IPS-18a (cell line): ENCODE measurements around the gene FBXO42.
"Not testable (repeated sequence)": the region's sequence is repeated elsewhere in the genome, so short reads cannot be mapped to it uniquely, and the experiment has no call there.

Experiments used
- H3K27ac ChIP-seq: one replicate; pipeline ENCODE4 v1.5.1; 2013; ENCODE audit warnings: low read length
- H3K27me3 ChIP-seq: one replicate; pipeline ENCODE4 v1.6.1; 2013; ENCODE audit warnings: mild to moderate bottlenecking, low read length; ENCODE audit not compliant: control insufficient read depth, insufficient read depth
- H3K36me3 ChIP-seq: one replicate; pipeline ENCODE4 v1.6.1; 2013; ENCODE audit warnings: low read depth, low read length; ENCODE audit not compliant: control insufficient read depth
- H3K4me1 ChIP-seq: one replicate; pipeline ENCODE4 v1.6.1; 2013; ENCODE audit warnings: low read depth, low read length; ENCODE audit not compliant: control insufficient read depth
- H3K4me3 ChIP-seq: one replicate; pipeline ENCODE4 v1.5.1; 2013; ENCODE audit warnings: low read length
- H3K9ac ChIP-seq: one replicate; pipeline ENCODE4 v1.6.1; 2013; ENCODE audit warnings: mild to moderate bottlenecking, low read length, moderate library complexity
- H3K9me3 ChIP-seq: one replicate; pipeline ENCODE4 v1.6.1; 2013; ENCODE audit warnings: low read depth, low read length; ENCODE audit not compliant: control insufficient read depth

The FBXO42 gene

GRCh38 chr1:16343276-16343675 is 9.0 kb downstream of the FBXO42 start:
- not testable (repeated sequence) for H3K27ac ChIP-seq, H3K36me3 ChIP-seq, H3K27me3 ChIP-seq, H3K4me3 ChIP-seq, H3K9ac ChIP-seq, H3K9me3 ChIP-seq, H3K4me1 ChIP-seq

- Histone ChIP-seq H3K36me3 (no peaks in the 10 kb centered on the region), H3K4me1 (peaks cover 3% of the 10 kb centered on the region), H3K27ac (no peak overlapping the region), H3K9ac (no peak overlapping the region), H3K27me3 (no peaks in the 10 kb centered on the region), H3K9me3 (no peaks in the 10 kb centered on the region), H3K4me3 (no peak overlapping the region)
Observed at GRCh38 chr1:16342331-16343062, 9.8 kb downstream of the FBXO42 start.

GRCh38 chr1:16340673-16341072 is 11.6 kb downstream of the FBXO42 start:
- H3K4me1 ChIP-seq = peaks cover 3% of the 10 kb centered on the region
- H3K27ac ChIP-seq = no peak overlapping the region
- H3K36me3 ChIP-seq = no peaks in the 10 kb centered on the region
- H3K27me3 ChIP-seq = no peaks in the 10 kb centered on the region
- no peak overlapping the region for H3K4me3 ChIP-seq
- H3K9me3 ChIP-seq = no peaks in the 10 kb centered on the region
- H3K9ac ChIP-seq = no peak overlapping the region

- Histone ChIP-seq H3K4me1 (peaks cover 3% of the 10 kb centered on the region), H3K27me3 (no peaks in the 10 kb centered on the region), H3K27ac (no peak overlapping the region), H3K36me3 (no peaks in the 10 kb centered on the region), H3K4me3 (no peak overlapping the region), H3K9ac (no peak overlapping the region), H3K9me3 (no peaks in the 10 kb centered on the region)
Observed at GRCh38 chr1:16338961-16339360, 13.3 kb downstream of the FBXO42 start.

GRCh38 chr1:16334655-16335340 is 17.5 kb downstream of the FBXO42 start:
- Histone ChIP-seq H3K36me3 (no peaks in the 10 kb centered on the region), H3K27me3 (no peaks in the 10 kb centered on the region), H3K9ac (no peak overlapping the region), H3K4me3 (no peak overlapping the region), H3K9me3 (no peaks in the 10 kb centered on the region), H3K27ac (no peak overlapping the region), H3K4me1 (no peaks in the 10 kb centered on the region)

- no peak overlapping the region for H3K9ac ChIP-seq
- H3K4me1 ChIP-seq = no peaks in the 10 kb centered on the region
- H3K9me3 ChIP-seq = no peaks in the 10 kb centered on the region
- no peak overlapping the region for H3K27ac ChIP-seq
- H3K4me3 ChIP-seq = no peak overlapping the region
- H3K27me3 ChIP-seq = no peaks in the 10 kb centered on the region
- peaks cover 3% of the 10 kb centered on the region for H3K36me3 ChIP-seq
Observed at GRCh38 chr1:16326833-16327404, 25.4 kb downstream of the FBXO42 start.

- Histone ChIP-seq H3K4me3 (no peak overlapping the region), H3K27me3 (no peaks in the 10 kb centered on the region), H3K9me3 (no peaks in the 10 kb centered on the region), H3K4me1 (no peaks in the 10 kb centered on the region), H3K27ac (no peak overlapping the region), H3K36me3 (peaks cover 3% of the 10 kb centered on the region), H3K9ac (no peak overlapping the region)
Observed at GRCh38 chr1:16324456-16324890, 27.8 kb downstream of the FBXO42 start.

- Histone ChIP-seq H3K36me3 (no peaks in the 10 kb centered on the region), H3K4me3 (no peak overlapping the region), H3K9ac (no peak overlapping the region), H3K9me3 (no peaks in the 10 kb centered on the region), H3K27me3 (no peaks in the 10 kb centered on the region), H3K4me1 (no peaks in the 10 kb centered on the region), H3K27ac (no peak overlapping the region)
Observed at GRCh38 chr1:16321176-16321867, 31.0 kb downstream of the FBXO42 start.

- Histone ChIP-seq H3K27me3 (no peaks in the 10 kb centered on the region), H3K9me3 (no peaks in the 10 kb centered on the region), H3K27ac (no peak overlapping the region), H3K4me1 (no peaks in the 10 kb centered on the region), H3K9ac (no peak overlapping the region), H3K4me3 (no peak overlapping the region), H3K36me3 (peaks cover 8% of the 10 kb centered on the region)
Observed at GRCh38 chr1:16318555-16318954, 33.7 kb downstream of the FBXO42 start.

GRCh38 chr1:16315437-16315836 is 36.8 kb downstream of the FBXO42 start:
- no peak overlapping the region for H3K4me3 ChIP-seq
- H3K36me3 ChIP-seq = peaks cover 22% of the 10 kb centered on the region
- no peaks in the 10 kb centered on the region for H3K4me1 ChIP-seq
- no peak overlapping the region for H3K9ac ChIP-seq
- no peaks in the 10 kb centered on the region for H3K27me3 ChIP-seq
- H3K27ac ChIP-seq = no peak overlapping the region
- H3K9me3 ChIP-seq = no peaks in the 10 kb centered on the region

- Histone ChIP-seq H3K4me3 (no peak overlapping the region), H3K9me3 (no peaks in the 10 kb centered on the region), H3K27ac (no peak overlapping the region), H3K4me1 (no peaks in the 10 kb centered on the region), H3K36me3 (peaks cover 24% of the 10 kb centered on the region), H3K27me3 (no peaks in the 10 kb centered on the region), H3K9ac (no peak overlapping the region)
Observed at GRCh38 chr1:16307222-16307621, 45.1 kb downstream of the FBXO42 start.
